ENCODE data around the gene ZNF200.

DNA sequence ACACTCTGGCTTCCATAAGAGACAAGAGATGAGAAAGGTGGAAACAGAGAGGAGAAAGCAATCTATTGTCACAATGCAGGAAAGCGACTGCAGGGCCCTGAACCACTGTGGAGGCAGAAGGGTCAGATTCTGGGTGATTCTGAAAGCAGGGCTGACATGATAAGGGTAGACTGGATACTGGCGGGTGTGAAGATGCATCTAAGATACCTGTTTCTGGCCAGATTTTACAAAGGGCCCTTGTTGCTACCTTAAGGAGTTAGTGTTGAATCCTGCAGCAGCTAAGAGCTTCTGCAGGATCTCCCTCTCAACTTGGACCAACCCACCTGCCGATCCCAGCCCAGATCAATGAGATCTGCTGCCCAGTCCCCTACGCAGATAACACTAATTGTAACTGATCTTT, 27.6 kb upstream of the ZNF200 start:
- TF ChIP-seq, protein P1, sequence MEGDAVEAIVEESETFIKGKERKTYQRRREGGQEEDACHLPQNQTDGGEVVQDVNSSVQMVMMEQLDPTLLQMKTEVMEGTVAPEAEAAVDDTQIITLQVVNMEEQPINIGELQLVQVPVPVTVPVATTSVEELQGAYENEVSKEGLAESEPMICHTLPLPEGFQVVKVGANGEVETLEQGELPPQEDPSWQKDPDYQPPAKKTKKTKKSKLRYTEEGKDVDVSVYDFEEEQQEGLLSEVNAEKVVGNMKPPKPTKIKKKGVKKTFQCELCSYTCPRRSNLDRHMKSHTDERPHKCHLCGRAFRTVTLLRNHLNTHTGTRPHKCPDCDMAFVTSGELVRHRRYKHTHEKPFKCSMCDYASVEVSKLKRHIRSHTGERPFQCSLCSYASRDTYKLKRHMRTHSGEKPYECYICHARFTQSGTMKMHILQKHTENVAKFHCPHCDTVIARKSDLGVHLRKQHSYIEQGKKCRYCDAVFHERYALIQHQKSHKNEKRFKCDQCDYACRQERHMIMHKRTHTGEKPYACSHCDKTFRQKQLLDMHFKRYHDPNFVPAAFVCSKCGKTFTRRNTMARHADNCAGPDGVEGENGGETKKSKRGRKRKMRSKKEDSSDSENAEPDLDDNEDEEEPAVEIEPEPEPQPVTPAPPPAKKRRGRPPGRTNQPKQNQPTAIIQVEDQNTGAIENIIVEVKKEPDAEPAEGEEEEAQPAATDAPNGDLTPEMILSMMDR (IDR thresholded peaks at IDR 0.05), result no peak
- TF ChIP-seq POLR2A (IDR thresholded peaks at IDR 0.05) (no peak), POLR2AphosphoS5 (IDR thresholded peaks at IDR 0.05) (no peak)
